IMR-90 (cell line): ENCODE results near the gene MTCL1. TPM values are rescaled to one million over a fixed set of nuclear protein-coding genes. Genes with fewer than 3 reads are reported as not detected.

ENCODE experiments used
- ATAC-seq: fragments of 200-7000 bp; cut with Tn5 transposase; 2 replicates; pipeline ENCODE4 v1.9.1; 2020; ENCODE audit warnings: low read depth, mild to moderate bottlenecking, moderate library complexity
- BruUV-seq: library from RNA; stranded (reverse); fragments of 400-500 nt; replicated peaks from 2 replicates; lab custom pipeline; 2021; lab: Mats Ljungman, UMichigan
- CTCF ChIA-PET: fragments of 300-600 bp; formaldehyde crosslinking; extraction: SDS; loops from one replicate; lab custom pipeline; 2021; ENCODE audit warnings: antibody characterized with exemption; lab: Yijun Ruan, JAX
- POLR2A ChIA-PET: fragments of 300-600 bp; sonication (Branson Sonifier 250); formaldehyde crosslinking; loops from one replicate; lab custom pipeline; 2022; ENCODE audit warnings: antibody characterized with exemption; ENCODE audit not compliant: unreplicated experiment; lab: Charles Lee
- DNase-seq: peaks from one replicate; pipeline ENCODE4 v3.0.0; 2013
- H2AFZ ChIP-seq: replicated peaks from 2 replicates; pipeline ENCODE3; 2013; ENCODE audit warnings: low read length, mild to moderate bottlenecking; ENCODE audit not compliant: poor library complexity
- H2AK5ac ChIP-seq: 2 replicates; pipeline ENCODE4 v1.6.1; 2013; ENCODE audit warnings: low read depth, low read length, inconsistent platforms
- H2AK9ac ChIP-seq: replicated peaks from 2 replicates; pipeline ENCODE3; 2013; ENCODE audit warnings: mild to moderate bottlenecking, low read depth, low read length, moderate library complexity; ENCODE audit not compliant: poor library complexity
- H2BK120ac ChIP-seq: 2 replicates; pipeline ENCODE4 v1.6.1; 2013; ENCODE audit warnings: low read depth, low read length, inconsistent platforms
- H2BK15ac ChIP-seq: 3 replicates; pipeline ENCODE4 v1.6.1; 2013; ENCODE audit warnings: low read depth, low read length, inconsistent platforms
- H2BK20ac ChIP-seq: 2 replicates; pipeline ENCODE4 v1.6.1; 2013; ENCODE audit warnings: low read depth, mild to moderate bottlenecking, inconsistent platforms, low read length, moderate library complexity
- H2BK5ac ChIP-seq: 2 replicates; pipeline ENCODE4 v1.6.1; 2013; ENCODE audit warnings: mild to moderate bottlenecking, low read depth, low read length, inconsistent platforms; ENCODE audit not compliant: poor library complexity, severe bottlenecking
- H3K14ac ChIP-seq: replicated peaks from 2 replicates; pipeline ENCODE4 v1.6.1; 2013; ENCODE audit warnings: low read depth, low read length, inconsistent platforms
- H3K18ac ChIP-seq: 2 replicates; pipeline ENCODE4 v1.6.1; 2013; ENCODE audit warnings: low read depth, low read length, control low read depth
- H3K23ac ChIP-seq: 2 replicates; pipeline ENCODE4 v1.6.1; 2013; ENCODE audit warnings: low read depth, low read length, inconsistent platforms
- H3K27ac ChIP-seq: 2 replicates; pipeline ENCODE4 v1.5.1; 2013; ENCODE audit warnings: mild to moderate bottlenecking, control low read depth, low read length; ENCODE audit not compliant: insufficient read depth
- H3K27me3 ChIP-seq: 2 replicates; pipeline ENCODE4 v1.6.1; 2013; ENCODE audit warnings: low read length; ENCODE audit not compliant: control insufficient read depth, insufficient read depth
- H3K36me3 ChIP-seq: 2 replicates; pipeline ENCODE4 v1.6.1; 2013; ENCODE audit warnings: low read length, mixed read lengths; ENCODE audit not compliant: control insufficient read depth, insufficient read depth
- H3K4ac ChIP-seq: 2 replicates; pipeline ENCODE4 v1.6.1; 2013; ENCODE audit warnings: low read depth, low read length, inconsistent platforms
- H3K4me1 ChIP-seq: 2 replicates; pipeline ENCODE4 v1.6.1; 2013; ENCODE audit warnings: low read length, mixed read lengths; ENCODE audit not compliant: control insufficient read depth, insufficient read depth
- H3K4me2 ChIP-seq: 2 replicates; pipeline ENCODE4 v1.6.1; 2013; ENCODE audit warnings: low read depth, mild to moderate bottlenecking, control low read depth, low read length, moderate library complexity
- H3K4me3 ChIP-seq: 2 replicates; pipeline ENCODE4 v1.5.1; 2013; ENCODE audit warnings: low read depth, mild to moderate bottlenecking, control low read depth, low read length, moderate library complexity; ENCODE audit not compliant: insufficient read depth
- H3K56ac ChIP-seq: 2 replicates; pipeline ENCODE4 v1.6.1; 2013; ENCODE audit warnings: low read length, inconsistent platforms; ENCODE audit not compliant: insufficient read depth; ENCODE audit errors: extremely low read depth
- H3K79me1 ChIP-seq, 2 experiments: 2 replicates each; pipeline ENCODE4 v1.6.1; 2013; ENCODE audit warnings: low read length in 2 of 2, inconsistent platforms in 1 of 2, low read depth in 1 of 2
- H3K9ac ChIP-seq: 2 replicates; pipeline ENCODE4 v1.6.1; 2013; ENCODE audit warnings: low read depth, low read length, control low read depth
- H3K9me1 ChIP-seq: 2 replicates; pipeline ENCODE4 v1.6.1; 2013; ENCODE audit warnings: low read length, inconsistent platforms; ENCODE audit not compliant: insufficient read depth
- H3K9me3 ChIP-seq: 2 replicates; pipeline ENCODE4 v1.6.1; 2013; ENCODE audit warnings: low read length; ENCODE audit not compliant: control insufficient read depth, insufficient read depth
- H4K20me1 ChIP-seq: 2 replicates; pipeline ENCODE4 v1.6.1; 2013; ENCODE audit warnings: low read length, inconsistent platforms; ENCODE audit not compliant: insufficient read depth
- H4K5ac ChIP-seq: 2 replicates; pipeline ENCODE4 v1.6.1; 2013; ENCODE audit warnings: mild to moderate bottlenecking, low read depth, low read length, control low read depth
- H4K8ac ChIP-seq, 2 experiments: 2 replicates each; pipeline ENCODE4 v1.6.1; 2013; ENCODE audit warnings: low read depth in 2 of 2, low read length in 2 of 2, control low read depth in 1 of 2, inconsistent platforms in 1 of 2
- H4K91ac ChIP-seq: 2 replicates; pipeline ENCODE4 v1.6.1; 2013; ENCODE audit warnings: low read depth, low read length, inconsistent platforms; ENCODE audit not compliant: insufficient read depth
- BHLHE40 ChIP-seq: fragments of 150-350 bp; IDR thresholded peaks from 2 replicates; pipeline ENCODE4 v1.6.1; 2016; ENCODE audit warnings: mild to moderate bottlenecking, low read depth, low read length
- CEBPB ChIP-seq: IDR thresholded peaks from 2 replicates; pipeline ENCODE4 v1.6.1; 2012; ENCODE audit warnings: low read depth, low read length, improper control_type of control experiment
- CHD1 ChIP-seq: IDR thresholded peaks from 2 replicates; pipeline ENCODE4 v1.6.1; 2012; ENCODE audit warnings: low read depth, low read length, improper control_type of control experiment
- ELK1 ChIP-seq: fragments of 150-350 bp; IDR thresholded peaks from 2 replicates; pipeline ENCODE4 v1.6.1; 2016; ENCODE audit warnings: low read depth, mild to moderate bottlenecking, low read length, moderate library complexity, borderline replicate concordance
- FOS ChIP-seq: fragments of 150-350 bp; IDR thresholded peaks from 2 replicates; pipeline ENCODE4 v1.6.1; 2016; ENCODE audit warnings: low read depth, low read length
- MAFK ChIP-seq: IDR thresholded peaks from 2 replicates; pipeline ENCODE4 v1.6.1; 2012; ENCODE audit warnings: low read depth, low read length, improper control_type of control experiment
- MAZ ChIP-seq: IDR thresholded peaks from 2 replicates; pipeline ENCODE4 v1.6.1; 2012; ENCODE audit warnings: low read depth, mild to moderate bottlenecking, low read length, improper control_type of control experiment, moderate library complexity, borderline replicate concordance
- MXI1 ChIP-seq: IDR thresholded peaks from 2 replicates; pipeline ENCODE4 v1.6.1; 2012; ENCODE audit warnings: low read depth, mild to moderate bottlenecking, low read length, moderate library complexity, borderline replicate concordance
- NFE2L2 ChIP-seq: fragments of 150-350 bp; IDR thresholded peaks from 2 replicates; pipeline ENCODE4 v1.6.1; 2016; ENCODE audit warnings: low read depth, mild to moderate bottlenecking, low read length
- POLR2A ChIP-seq: IDR thresholded peaks from 2 replicates; pipeline ENCODE4 v1.6.1; 2012; ENCODE audit warnings: mild to moderate bottlenecking, low read depth, low read length
- RCOR1 ChIP-seq: IDR thresholded peaks from 2 replicates; pipeline ENCODE4 v1.6.1; 2012; ENCODE audit warnings: mild to moderate bottlenecking, low read length, improper control_type of control experiment; ENCODE audit not compliant: insufficient replicate concordance
- RFX5 ChIP-seq: IDR thresholded peaks from 2 replicates; pipeline ENCODE4 v1.8.0; 2012; ENCODE audit warnings: low read depth, mild to moderate bottlenecking, low read length, moderate library complexity
- SMC3 ChIP-seq: fragments of 150-350 bp; IDR thresholded peaks from 2 replicates; pipeline ENCODE4 v1.6.1; 2016; ENCODE audit warnings: low read depth, mild to moderate bottlenecking, antibody characterized with exemption, low read length, moderate library complexity
- WGBS, 2 experiments: methylation state at CpG; one replicate each; pipeline versions ENCODE4 v1.1.5 to v1.1.7; 2013; ENCODE audit warnings: missing lambda C conversion rate in 2 of 2; ENCODE audit not compliant: insufficient read length in 1 of 2; ENCODE audit errors: extremely low coverage in 2 of 2; 5-methylcytosine and 5-hydroxymethylcytosine counted together
- dilution Hi-C: fragments of 300-500 bp; cut with HindIII; formaldehyde crosslinking; loops from one replicate; pipeline ENCODE4 v1.14.3; 2018; ENCODE audit warnings: low sequenced_read_pairs; ENCODE audit not compliant: unreplicated experiment
- in situ Hi-C: fragments of 300-500 bp; cut with MboI; formaldehyde crosslinking; loops from 3 replicates; pipeline ENCODE4 v1.14.3; 2019; ENCODE audit warnings: low sequenced_read_pairs, inconsistent platforms, mixed read lengths
- intact Hi-C: fragments of 100-400 bp; cut with micrococcal nuclease; formaldehyde crosslinking; loops from 2 replicates; pipeline ENCODE4 v1.10.0; 2022
- polyA plus RNA-seq, 3 experiments: library from polyadenylated mRNA; depleted of rRNA; stranded (reverse); fragments of >200 nt; gene quantifications; 2 replicates each; pipeline ENCODE4 v1.2.3, GENCODE V29; 2012; ENCODE audit warnings: low replicate concordance in 1 of 3
- total RNA-seq: library from RNA; depleted of rRNA; stranded (reverse); fragments of >200 nt; gene quantifications from 2 replicates; pipeline ENCODE4 v1.2.3, GENCODE V29; 2012
- TF ChIP-seq, protein P1 (sequence below): fragments of 150-350 bp; IDR thresholded peaks from 2 replicates; pipeline ENCODE4 v1.6.1; 2017; ENCODE audit warnings: mild to moderate bottlenecking, antibody characterized with exemption, low read length, low read depth
- TF ChIP-seq, protein P2 (sequence below): conservative IDR thresholded peaks from 2 replicates; pipeline ENCODE4 v1.5.1; 2012; ENCODE audit warnings: mild to moderate bottlenecking, low read depth, low read length, improper control_type of control experiment

Gene MTCL1
- total and polyA plus RNA-seq, 2 of the 4 experiments (the other 2 are of a cell fraction) = 29.0 to 45.3 TPM

- H3K36me3 ChIP-seq = no peaks in the 10 kb centered on the region
- H3K14ac ChIP-seq = peak overlapping the region; percentile 76
- H3K9me1 ChIP-seq = peaks cover 16% of the 10 kb centered on the region
- dilution Hi-C loops (no loop called here), in situ Hi-C loops (no loop called here), intact Hi-C loops (loop anchor here (5.0 kb wide), 1 partner anchor 90 kb away; no protein-coding TSS in a partner anchor)
- peak overlapping the region; percentile 65 for H2AK9ac ChIP-seq
- peak overlapping the region; percentile 75 for H3K4ac ChIP-seq
- peak overlapping the region; percentile 94 for H2AK5ac ChIP-seq
- H3K23ac ChIP-seq = peak overlapping the region; percentile 72; the same call in 1 of the 2 replicates
- H3K56ac ChIP-seq = no peak overlapping the region
- H4K91ac ChIP-seq = peak overlapping the region; percentile 60
- POLR2A ChIA-PET = no interaction called here
- CTCF ChIA-PET = no interaction called here
- peak overlapping the region; percentile 7 for H3K18ac ChIP-seq
- peak overlapping the region in 1 of 2 experiments; percentile 68; a peak in 1 of 4 replicates for H4K8ac ChIP-seq
- peak overlapping the region; percentile 85 for H2BK120ac ChIP-seq
- H3K27ac ChIP-seq = no peak overlapping the region
- peak overlapping the region; percentile 45; the same call in 2 of the 3 replicates for H2BK15ac ChIP-seq
- no peaks in the 10 kb centered on the region for H3K9me3 ChIP-seq
- BruUV-seq = no TSS peak
- no peak overlapping the region for H3K4me3 ChIP-seq
- WGBS, 2 experiments = 100% methylated on average over 11 of the region's 34 CpGs; no CpG with 5 or more reads in 1 of the 2 experiments
- ATAC-seq (no peak), DNase-seq (no peak)
- no peak overlapping the region for H2AFZ ChIP-seq
- no peak overlapping the region for H3K9ac ChIP-seq
- H2BK20ac ChIP-seq = peak overlapping the region; percentile 84
- peaks cover 17% of the 10 kb centered on the region for H3K4me1 ChIP-seq
- H3K4me2 ChIP-seq = no peak overlapping the region
- H2BK5ac ChIP-seq = no peak overlapping the region
- H4K20me1 ChIP-seq = no peaks in the 10 kb centered on the region
- no peaks in the 10 kb centered on the region for H3K27me3 ChIP-seq
- H4K5ac ChIP-seq = peak overlapping the region; percentile 8; the same call in 1 of the 2 replicates
- peaks cover 0 to 4% of the 10 kb centered on the region in 2 experiments; a peak in 1 of 4 replicates for H3K79me1 ChIP-seq
- TF ChIP-seq RFX5 (no peak), SMC3 (no peak), RCOR1 (no peak), FOS (no peak), MAZ (no peak), POLR2A (no peak), BHLHE40 (no peak), MAFK (no peak), NFE2L2 (no peak), CEBPB (no peak), ELK1 (no peak), MXI1 (no peak), CHD1 (no peak)
- TF ChIP-seq, protein P1, sequence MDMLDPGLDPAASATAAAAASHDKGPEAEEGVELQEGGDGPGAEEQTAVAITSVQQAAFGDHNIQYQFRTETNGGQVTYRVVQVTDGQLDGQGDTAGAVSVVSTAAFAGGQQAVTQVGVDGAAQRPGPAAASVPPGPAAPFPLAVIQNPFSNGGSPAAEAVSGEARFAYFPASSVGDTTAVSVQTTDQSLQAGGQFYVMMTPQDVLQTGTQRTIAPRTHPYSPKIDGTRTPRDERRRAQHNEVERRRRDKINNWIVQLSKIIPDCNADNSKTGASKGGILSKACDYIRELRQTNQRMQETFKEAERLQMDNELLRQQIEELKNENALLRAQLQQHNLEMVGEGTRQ = no peak
- TF ChIP-seq, protein P2, sequence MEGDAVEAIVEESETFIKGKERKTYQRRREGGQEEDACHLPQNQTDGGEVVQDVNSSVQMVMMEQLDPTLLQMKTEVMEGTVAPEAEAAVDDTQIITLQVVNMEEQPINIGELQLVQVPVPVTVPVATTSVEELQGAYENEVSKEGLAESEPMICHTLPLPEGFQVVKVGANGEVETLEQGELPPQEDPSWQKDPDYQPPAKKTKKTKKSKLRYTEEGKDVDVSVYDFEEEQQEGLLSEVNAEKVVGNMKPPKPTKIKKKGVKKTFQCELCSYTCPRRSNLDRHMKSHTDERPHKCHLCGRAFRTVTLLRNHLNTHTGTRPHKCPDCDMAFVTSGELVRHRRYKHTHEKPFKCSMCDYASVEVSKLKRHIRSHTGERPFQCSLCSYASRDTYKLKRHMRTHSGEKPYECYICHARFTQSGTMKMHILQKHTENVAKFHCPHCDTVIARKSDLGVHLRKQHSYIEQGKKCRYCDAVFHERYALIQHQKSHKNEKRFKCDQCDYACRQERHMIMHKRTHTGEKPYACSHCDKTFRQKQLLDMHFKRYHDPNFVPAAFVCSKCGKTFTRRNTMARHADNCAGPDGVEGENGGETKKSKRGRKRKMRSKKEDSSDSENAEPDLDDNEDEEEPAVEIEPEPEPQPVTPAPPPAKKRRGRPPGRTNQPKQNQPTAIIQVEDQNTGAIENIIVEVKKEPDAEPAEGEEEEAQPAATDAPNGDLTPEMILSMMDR = no peak
Measured at GRCh38 chr18:8856769-8857393, 151.5 kb downstream of the MTCL1 start.
